HepG2 (cell line): ENCODE measurements around the gene CCL16. TPM values are rescaled to one million over a fixed set of nuclear protein-coding genes. Genes with fewer than 3 reads are reported as not detected.

ENCODE experiments used
- AFF4 ChIP-seq: sonication (generic); formaldehyde crosslinking; IDR thresholded peaks from 2 replicates; pipeline ENCODE4 v1.4.0; 2020; ENCODE audit warnings: missing genetic modification reagents
- BATF2 ChIP-seq: sonication (generic); formaldehyde crosslinking; IDR thresholded peaks from 2 replicates; pipeline ENCODE4 v1.8.0; 2022; ENCODE audit warnings: mild to moderate bottlenecking, missing genetic modification reagents, moderate library complexity
- GPN1 ChIP-seq: sonication (generic); formaldehyde crosslinking; IDR thresholded peaks from 2 replicates; pipeline ENCODE4 v1.5.1; 2020; ENCODE audit warnings: missing genetic modification reagents, borderline replicate concordance
- IKZF1 ChIP-seq: fragments of 450-650 bp; IDR thresholded peaks from 2 replicates; pipeline ENCODE4 v1.7.1; 2016
- IKZF5 ChIP-seq: IDR thresholded peaks from 2 replicates; pipeline ENCODE4 v1.6.1; 2018; ENCODE audit warnings: missing genetic modification reagents, mild to moderate bottlenecking, missing compliant biosample characterization
- KDM6A ChIP-seq: IDR thresholded peaks from 2 replicates; pipeline ENCODE4 v1.6.1; 2016; ENCODE audit warnings: low read depth
- MED1 ChIP-seq: sonication (generic); formaldehyde crosslinking; IDR thresholded peaks from 2 replicates; pipeline ENCODE4 v1.4.0; 2020; ENCODE audit warnings: missing genetic modification reagents
- RBAK ChIP-seq: sonication (generic); formaldehyde crosslinking; IDR thresholded peaks from 2 replicates; pipeline ENCODE4 v1.5.1; 2020; ENCODE audit warnings: mild to moderate bottlenecking, missing genetic modification reagents
- RBFOX2 ChIP-seq: fragments of 200-400 bp; formaldehyde crosslinking; IDR thresholded peaks from 2 replicates; pipeline ENCODE4 v1.6.1; 2017; ENCODE audit warnings: low read depth, mild to moderate bottlenecking, low read length
- STAT5B ChIP-seq: sonication (generic); formaldehyde crosslinking; IDR thresholded peaks from 2 replicates; pipeline ENCODE4 v1.4.0; 2020; ENCODE audit warnings: missing genetic modification reagents
- THAP9 ChIP-seq: sonication (generic); formaldehyde crosslinking; IDR thresholded peaks from 2 replicates; pipeline ENCODE4; 2020; ENCODE audit warnings: missing genetic modification reagents, mild to moderate bottlenecking, borderline replicate concordance
- ZBTB38 ChIP-seq: sonication (generic); formaldehyde crosslinking; IDR thresholded peaks from 2 replicates; pipeline ENCODE4 v1.5.1; 2020; ENCODE audit warnings: mild to moderate bottlenecking, missing genetic modification reagents
- ZNF12 ChIP-seq: sonication (generic); formaldehyde crosslinking; IDR thresholded peaks from 2 replicates; pipeline ENCODE4 v1.5.0; 2020; ENCODE audit warnings: missing genetic modification reagents
- ZNF501 ChIP-seq: sonication (generic); formaldehyde crosslinking; IDR thresholded peaks from 2 replicates; pipeline ENCODE4 v1.5.1; 2020; ENCODE audit warnings: mild to moderate bottlenecking, moderate library complexity, missing genetic modification reagents
- ZNF577 ChIP-seq: sonication (generic); formaldehyde crosslinking; IDR thresholded peaks from 2 replicates; pipeline ENCODE4 v1.4.0; 2020; ENCODE audit warnings: mild to moderate bottlenecking, low read depth, missing genetic modification reagents, borderline replicate concordance
- ZNF639 ChIP-seq: conservative IDR thresholded peaks from 2 replicates; pipeline ENCODE4 v1.6.1; 2018; ENCODE audit warnings: missing genetic modification reagents
- ZNF713 ChIP-seq: sonication (generic); formaldehyde crosslinking; IDR thresholded peaks from 2 replicates; pipeline ENCODE4 v1.4.0; 2020; ENCODE audit warnings: mild to moderate bottlenecking, missing genetic modification reagents
- ZNF782 ChIP-seq: sonication (generic); formaldehyde crosslinking; IDR thresholded peaks from 2 replicates; pipeline ENCODE4 v1.4.0; 2020; ENCODE audit warnings: missing genetic modification reagents, mild to moderate bottlenecking, borderline replicate concordance
- ZNF800 ChIP-seq: sonication (generic); formaldehyde crosslinking; IDR thresholded peaks from 2 replicates; pipeline ENCODE4 v1.4.0; 2020; ENCODE audit warnings: missing genetic modification reagents
- ZSCAN25 ChIP-seq: sonication (generic); formaldehyde crosslinking; IDR thresholded peaks from 2 replicates; pipeline ENCODE4 v1.8.0; 2022; ENCODE audit warnings: mild to moderate bottlenecking, missing genetic modification reagents
- polyA plus RNA-seq, 8 experiments: library from polyadenylated mRNA; depleted of rRNA in 3 of 8; stranded (reverse) in 7 of 8; unstranded in 1 of 8; fragments of >200 nt; fragmentation: Illumina TruSeq in 4 of 8; extraction: Trizol in 4 of 8; gene quantifications; 2 replicates each; pipeline versions ENCODE4 v1.2.1 to v1.2.3, GENCODE V29; 2011 to 2016; ENCODE audit warnings: low read depth in 4 of 8, missing spikeins in 1 of 8, mixed read lengths in 1 of 8; ENCODE audit not compliant: insufficient read depth in 1 of 8
- total RNA-seq, 5 experiments: library from RNA; depleted of rRNA; stranded (reverse); fragments of >200 nt; fragmentation: Illumina TruSeq; extraction: Trizol; gene quantifications; 2 replicates each; pipeline ENCODE4 v1.2.3, GENCODE V29; 2016; ENCODE audit warnings: low read depth in 1 of 5

CCL16 gene
- total and polyA plus RNA-seq, 2 of the 13 experiments (the other 11 are each of a cell fraction or from before 2014, with no cell fraction given), result 2.0 to 14.7 TPM

GRCh38 chr17:35981908-35982330, 622 bp upstream of the CCL16 start (continued):
- TF ChIP-seq AFF4 (CRISPR knock-in tag) (no peak), ZNF713 (CRISPR knock-in tag) (no peak), BATF2 (CRISPR knock-in tag) (no peak), IKZF5 (CRISPR knock-in tag) (peak; percentile 71), STAT5B (CRISPR knock-in tag) (no peak), ZNF501 (peak; percentile 68; the same call in 1 of the 2 replicates), ZNF577 (CRISPR knock-in tag) (no peak), RBFOX2 (no peak), ZNF800 (CRISPR knock-in tag) (no peak), ZBTB38 (CRISPR knock-in tag) (no peak), ZNF12 (no peak), ZNF639 (CRISPR knock-in tag) (0 out of 2 replicates have a peak, but pooled peaks have one; percentile 49), IKZF1 (no peak), GPN1 (no peak), ZNF782 (no peak), RBAK (no peak), THAP9 (CRISPR knock-in tag) (no peak), MED1 (CRISPR knock-in tag) (peak; percentile 75), KDM6A (CRISPR knock-in tag) (no peak), ZSCAN25 (CRISPR knock-in tag) (no peak)
